Osteoblast (primary cell): ENCODE data around the gene MXD3. TPM values are rescaled to one million over a fixed set of nuclear protein-coding genes. Genes with fewer than 3 reads are reported as not detected.

Experiments used
- DNase-seq: peaks from one replicate; pipeline ENCODE4 v3.0.0; 2011; ENCODE audit warnings: low spot score, mixed read lengths; ENCODE audit not compliant: insufficient read length; ENCODE audit errors: missing footprints
- H2AFZ ChIP-seq: 2 replicates; pipeline ENCODE4 v1.6.0; 2011; ENCODE audit warnings: mild to moderate bottlenecking, low read length
- H3K27ac ChIP-seq: 2 replicates; pipeline ENCODE4 v1.5.1; 2011; ENCODE audit warnings: mild to moderate bottlenecking, low read depth, low read length, moderate library complexity
- H3K27me3 ChIP-seq: 2 replicates; pipeline ENCODE4 v1.6.0; 2012; ENCODE audit warnings: mild to moderate bottlenecking, control low read depth, inconsistent platforms, low read length, moderate library complexity; ENCODE audit not compliant: insufficient read depth
- H3K36me3 ChIP-seq: 2 replicates; pipeline ENCODE4 v1.5.1; 2011; ENCODE audit warnings: mild to moderate bottlenecking, low read length, control low read depth, moderate library complexity; ENCODE audit not compliant: insufficient read depth
- H3K4me1 ChIP-seq: 2 replicates; pipeline ENCODE4 v1.5.1; 2011; ENCODE audit warnings: mild to moderate bottlenecking, low read length, control low read depth, moderate library complexity; ENCODE audit not compliant: insufficient read depth
- H3K4me2 ChIP-seq: 2 replicates; pipeline ENCODE4 v1.6.0; 2011; ENCODE audit warnings: mild to moderate bottlenecking, low read length; ENCODE audit not compliant: insufficient read depth
- H3K4me3 ChIP-seq: fragments of 200-600 bp; sonication (generic); 3 replicates; pipeline ENCODE4 v1.5.1; 2012; ENCODE audit warnings: mild to moderate bottlenecking, low read length, inconsistent platforms; ENCODE audit not compliant: insufficient read depth
- H3K79me2 ChIP-seq: 2 replicates; pipeline ENCODE4 v1.6.0; 2012; ENCODE audit warnings: mild to moderate bottlenecking, low read length, control low read depth, inconsistent platforms; ENCODE audit not compliant: insufficient read depth
- H3K9me3 ChIP-seq: 2 replicates; pipeline ENCODE4 v1.5.1; 2011; ENCODE audit warnings: low read depth, low read length, control low read depth
- H4K20me1 ChIP-seq: 2 replicates; pipeline ENCODE4 v1.6.0; 2012; ENCODE audit warnings: mild to moderate bottlenecking, low read length, control low read depth; ENCODE audit not compliant: insufficient read depth
- total RNA-seq: library from RNA; depleted of rRNA; stranded (reverse); fragments of >200 nt; gene quantifications from 2 replicates; pipeline ENCODE4 v1.2.3, GENCODE V29; 2012
- TF ChIP-seq, protein P1 (sequence below): IDR thresholded peaks from 2 replicates; pipeline ENCODE4 v1.5.1; 2011; ENCODE audit warnings: mild to moderate bottlenecking, low read depth, low read length, moderate library complexity; ENCODE audit errors: extremely low read depth

Gene MXD3
- total RNA-seq, 1 donor: 3.3 TPM

DNA sequence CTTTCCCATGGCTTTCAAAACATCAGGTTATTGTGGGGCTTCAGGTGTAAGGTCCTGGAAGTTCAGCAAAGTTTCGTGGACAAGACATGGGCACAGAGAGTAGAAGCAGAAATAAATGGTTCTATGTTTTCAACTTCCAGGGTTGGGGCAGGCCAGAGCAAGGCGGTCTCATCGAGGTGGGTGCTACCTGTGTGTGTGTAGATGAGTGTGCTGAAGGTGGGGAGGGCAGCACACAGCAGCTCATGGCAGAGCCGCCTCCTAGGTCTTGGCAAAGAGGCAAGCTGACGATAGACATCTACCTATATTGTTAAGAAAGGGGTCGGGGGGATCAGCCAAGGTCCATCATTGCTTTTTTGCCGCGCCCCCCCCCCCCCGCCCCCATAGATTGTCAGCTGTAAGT, 12.0 kb downstream of the MXD3 start:
- Histone ChIP-seq H3K4me3 (no peak overlapping the region), H3K9me3 (no peaks in the 10 kb centered on the region), H3K79me2 (peaks cover 39% of the 10 kb centered on the region), H2AFZ (no peak overlapping the region), H4K20me1 (peaks cover 14% of the 10 kb centered on the region), H3K36me3 (peaks cover 53% of the 10 kb centered on the region), H3K4me1 (peaks cover 16% of the 10 kb centered on the region), H3K27me3 (no peaks in the 10 kb centered on the region), H3K4me2 (no peak overlapping the region), H3K27ac (peak overlapping the region; percentile 43)
- TF ChIP-seq, protein P1, sequence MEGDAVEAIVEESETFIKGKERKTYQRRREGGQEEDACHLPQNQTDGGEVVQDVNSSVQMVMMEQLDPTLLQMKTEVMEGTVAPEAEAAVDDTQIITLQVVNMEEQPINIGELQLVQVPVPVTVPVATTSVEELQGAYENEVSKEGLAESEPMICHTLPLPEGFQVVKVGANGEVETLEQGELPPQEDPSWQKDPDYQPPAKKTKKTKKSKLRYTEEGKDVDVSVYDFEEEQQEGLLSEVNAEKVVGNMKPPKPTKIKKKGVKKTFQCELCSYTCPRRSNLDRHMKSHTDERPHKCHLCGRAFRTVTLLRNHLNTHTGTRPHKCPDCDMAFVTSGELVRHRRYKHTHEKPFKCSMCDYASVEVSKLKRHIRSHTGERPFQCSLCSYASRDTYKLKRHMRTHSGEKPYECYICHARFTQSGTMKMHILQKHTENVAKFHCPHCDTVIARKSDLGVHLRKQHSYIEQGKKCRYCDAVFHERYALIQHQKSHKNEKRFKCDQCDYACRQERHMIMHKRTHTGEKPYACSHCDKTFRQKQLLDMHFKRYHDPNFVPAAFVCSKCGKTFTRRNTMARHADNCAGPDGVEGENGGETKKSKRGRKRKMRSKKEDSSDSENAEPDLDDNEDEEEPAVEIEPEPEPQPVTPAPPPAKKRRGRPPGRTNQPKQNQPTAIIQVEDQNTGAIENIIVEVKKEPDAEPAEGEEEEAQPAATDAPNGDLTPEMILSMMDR: no peak
- no peak for DNase-seq

DNA sequence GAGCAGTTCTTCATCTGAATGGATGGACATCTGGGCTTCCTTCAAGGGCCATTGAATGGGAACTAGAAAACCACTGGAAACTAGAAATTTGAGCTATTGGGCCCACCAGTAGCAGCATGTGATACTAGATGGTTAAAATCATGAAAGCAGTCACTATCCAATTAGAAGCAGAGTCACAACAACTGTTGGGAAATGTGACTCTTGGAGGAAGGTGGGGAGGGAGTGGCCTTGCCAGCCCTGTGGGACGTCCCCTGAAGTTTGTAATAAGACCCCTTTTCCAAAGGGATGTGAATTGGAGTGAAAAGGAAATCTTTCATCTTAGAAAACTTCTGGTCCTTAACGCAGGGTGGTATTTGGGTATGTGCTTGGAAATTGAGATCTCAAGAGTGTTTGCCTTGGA, 13.8 kb downstream of the MXD3 start:
- no peak overlapping the region for H3K27ac ChIP-seq
- no peak overlapping the region for H3K4me2 ChIP-seq
- no peak for DNase-seq
- peaks cover 11% of the 10 kb centered on the region for H3K4me1 ChIP-seq
- no peaks in the 10 kb centered on the region for H3K27me3 ChIP-seq
- H3K79me2 ChIP-seq: peaks cover 21% of the 10 kb centered on the region
- peaks cover 10% of the 10 kb centered on the region for H4K20me1 ChIP-seq
- TF ChIP-seq, protein P1: no peak
- H3K4me3 ChIP-seq: no peak overlapping the region
- no peaks in the 10 kb centered on the region for H3K9me3 ChIP-seq
- H3K36me3 ChIP-seq: peaks cover 70% of the 10 kb centered on the region
- no peak overlapping the region for H2AFZ ChIP-seq

DNA sequence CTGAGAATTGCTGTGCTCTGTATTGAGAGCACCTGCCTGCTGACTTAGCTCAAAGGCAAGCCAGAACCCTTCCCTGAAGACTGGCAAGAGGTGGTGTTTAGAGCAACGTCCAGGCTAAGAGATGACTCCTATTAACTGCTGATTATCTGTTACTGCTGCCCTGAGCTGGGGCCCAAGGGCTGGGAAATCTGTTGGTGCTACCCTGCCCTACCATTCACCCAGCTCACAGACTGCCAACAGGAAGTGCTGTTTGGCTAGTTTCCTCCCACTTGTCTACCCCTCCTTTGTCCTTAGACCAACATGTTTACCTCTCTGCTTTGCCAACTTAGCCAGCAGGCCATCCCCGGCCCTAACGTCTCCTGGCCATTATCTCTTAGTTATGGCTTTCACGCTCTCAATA, 15.1 kb downstream of the MXD3 start:
- TF ChIP-seq, protein P1: no peak
- Histone ChIP-seq H3K36me3 (peaks cover 77% of the 10 kb centered on the region), H3K4me2 (no peak overlapping the region), H3K9me3 (no peaks in the 10 kb centered on the region), H2AFZ (no peak overlapping the region), H3K4me1 (no peaks in the 10 kb centered on the region), H3K79me2 (peaks cover 8% of the 10 kb centered on the region), H3K27me3 (no peaks in the 10 kb centered on the region), H3K4me3 (no peak overlapping the region), H3K27ac (no peak overlapping the region), H4K20me1 (peaks cover 2% of the 10 kb centered on the region)
- DNase-seq: no peak

DNA sequence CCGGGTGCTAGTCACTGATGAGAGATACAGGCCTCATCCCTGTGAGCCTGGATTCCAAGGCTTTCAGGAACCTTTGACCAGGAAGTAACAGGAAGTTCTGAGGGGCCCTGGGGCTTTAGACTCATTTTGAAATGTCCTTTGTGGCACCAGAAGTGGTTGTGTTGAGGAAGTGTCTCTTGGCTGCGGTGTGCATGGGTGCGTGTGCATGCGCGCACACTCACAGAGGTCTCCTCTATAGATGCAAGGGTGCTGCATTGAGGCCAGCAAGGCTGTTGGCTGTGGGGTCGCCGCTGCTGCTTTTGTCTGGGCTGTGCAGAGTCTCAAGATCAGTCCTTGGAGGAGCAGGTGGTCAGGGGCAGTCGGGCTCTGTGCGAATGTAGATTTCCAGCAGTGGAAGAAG, 15.8 kb downstream of the MXD3 start:
- TF ChIP-seq, protein P1: no peak
- no peaks in the 10 kb centered on the region for H3K27me3 ChIP-seq
- no peak for DNase-seq
- peaks cover 4% of the 10 kb centered on the region for H3K79me2 ChIP-seq
- H4K20me1 ChIP-seq: peaks cover 2% of the 10 kb centered on the region
- H3K4me1 ChIP-seq: no peaks in the 10 kb centered on the region
- peaks cover 76% of the 10 kb centered on the region for H3K36me3 ChIP-seq
- H3K4me3 ChIP-seq: no peak overlapping the region
- no peaks in the 10 kb centered on the region for H3K9me3 ChIP-seq
- H2AFZ ChIP-seq: no peak overlapping the region
- no peak overlapping the region for H3K4me2 ChIP-seq
- H3K27ac ChIP-seq: no peak overlapping the region
